Right lobe of liver (tissue), 6 donors: ENCODE results near the gene BRCC3. TPM values are rescaled to one million over a fixed set of nuclear protein-coding genes. Genes with fewer than 3 reads are reported as not detected.
A peak's percentile ranks its signal among the peaks of the same experiment; 100 is the strongest.

ENCODE experiments used
- ATAC-seq, 4 donors: fragments of 200-7000 bp; cut with Tn5 transposase; one replicate each; pipeline ENCODE4 v1.9.1; 2020; ENCODE audit warnings: mild to moderate bottlenecking in 4 of 4, moderate library complexity in 4 of 4
- DNase-seq, 3 donors: peaks; one replicate each; pipeline ENCODE4 v3.0.0-alpha.2; 2020
- H3K27ac ChIP-seq, 3 donors: fragments of 200-600 bp; one replicate each; pipeline ENCODE4 v1.8.0; 2022
- H3K27me3 ChIP-seq, 2 donors: fragments of 200-600 bp; one replicate each; pipeline ENCODE4 v1.8.0; 2022
- H3K36me3 ChIP-seq, 4 donors: fragments of 200-600 bp; sonication (generic) in 1 of 4; one replicate each; pipeline versions ENCODE4 v1.5.1 to v1.8.0; 2017 to 2022; ENCODE audit warnings: control low read depth in 1 of 4
- H3K4me1 ChIP-seq, 4 donors: fragments of 200-600 bp; sonication (generic) in 1 of 4; one replicate each; pipeline versions ENCODE4 v1.5.1 to v1.8.0; 2017 to 2022; ENCODE audit warnings: control low read depth in 1 of 4
- H3K4me3 ChIP-seq, 3 donors: fragments of 200-600 bp; one replicate each; pipeline ENCODE4 v1.8.0; 2022
- H3K9me3 ChIP-seq, 4 donors: fragments of 200-600 bp; sonication (generic) in 1 of 4; one replicate each; pipeline versions ENCODE4 v1.5.1 to v1.8.0; 2017 to 2022; ENCODE audit warnings: control low read depth in 1 of 4
- CTCF ChIP-seq, 4 donors: fragments of 200-600 bp in 3 of 4; fragments of 450-650 bp in 1 of 4; IDR thresholded peaks; one replicate each; pipeline versions ENCODE4 v1.5.1 to v1.8.0; 2016 to 2022; ENCODE audit warnings: antibody characterized with exemption in 4 of 4, mild to moderate bottlenecking in 2 of 4
- POLR2A ChIP-seq: fragments of 450-650 bp; IDR thresholded peaks from one replicate; pipeline ENCODE4 v1.6.1; 2017; ENCODE audit warnings: antibody characterized with exemption, mild to moderate bottlenecking
- WGBS: methylation state at CpG from one replicate; pipeline ENCODE4 v1.1.6; 2018; ENCODE audit warnings: low coverage, low lambda C conversion rate; ENCODE audit not compliant: insufficient coverage; ENCODE audit errors: missing lambda C conversion rate; 5-methylcytosine and 5-hydroxymethylcytosine counted together
- intact Hi-C, 2 donors: fragments of 100-400 bp; cut with DNase I; formaldehyde crosslinking; loops; one replicate each; pipeline versions ENCODE4 v1.11.2 to v1.14.1; 2022
- total RNA-seq, 6 experiments: library from RNA; depleted of rRNA in 2 of 6; stranded (reverse); fragments of >200 nt in 2 of 6; fragmentation: NEBNext Ultra II Directional in 3 of 6; extraction: Animal tissue kit (Norgen Biotek cat#: 25700) in 3 of 6; gene quantifications; one replicate each; pipeline versions ENCODE4 v1.1.0 to v1.2.4, GENCODE V29; 2016 to 2023
- donor health status: DM: no; HTN: yes; CAD: no.
- donor health status: DM: no; HTN: no; CAD: no.
- donor health status: DM: no; HTN: no; CAD: no.
- donor health status: DM: no; HTN: yes; CAD: no.
- donor health status: DM: no; HTN: yes; CAD: no.

Gene BRCC3
- total RNA-seq, 6 experiments from 2014 or later = 10.1 to 13.4 (median 10.5) TPM

- Histone ChIP-seq H3K4me1 (no peaks in the 10 kb centered on the region), H3K27ac (peak within 1 kb of the TSS; percentile 93 to 97 (median 97)), H3K9me3 (no peaks in the 10 kb centered on the region), H3K27me3 (no peaks in the 10 kb centered on the region), H3K4me3 (peak within 1 kb of the TSS; percentile 56 to 62 (median 58)), H3K36me3 (no peaks in the 10 kb centered on the region)
- intact Hi-C loops = no loop called here
- TF ChIP-seq CTCF (IDR thresholded peaks at IDR 0.05) (no peak), POLR2A (peak; percentile 82)
- ATAC-seq (peak; percentile 85 to 94 (median 88)), DNase-seq (peak; percentile 94 to 96 (median 96))
- 19% methylated on average over 11 of the region's 82 CpGs for WGBS
Observed at GRCh38 chrX:155026727-155027508, 44.4 kb upstream of the BRCC3 start, which contains the start of gene FUNDC2. TSS of gene FUNDC2 (plus strand) at chrX:155026844. CDS start at chrX:155026939, 95 bp downstream.

GRCh38 chrX:155027509-155028066 lies 43.7 kb upstream of the BRCC3 start:
- Histone ChIP-seq H3K27me3 (no peaks in the 10 kb centered on the region), H3K4me1 (no peaks in the 10 kb centered on the region), H3K36me3 (no peaks in the 10 kb centered on the region), H3K9me3 (no peaks in the 10 kb centered on the region), H3K27ac (peak overlapping the region; percentile 93 to 97 (median 97)), H3K4me3 (peak overlapping the region; percentile 56 to 62 (median 58))
- TF ChIP-seq CTCF (IDR thresholded peaks at IDR 0.05) = peak in 1 of 4 donors; percentile 6
- TF ChIP-seq POLR2A = peak; percentile 84
- DNase-seq (no peak), ATAC-seq (peak; percentile 31 to 48 (median 36))
- intact Hi-C loops = no loop called here
- 19% methylated on average over 14 of the region's 14 CpGs for WGBS

- Histone ChIP-seq H3K9me3 (no peaks in the 10 kb centered on the region), H3K36me3 (no peaks in the 10 kb centered on the region), H3K27ac (peak overlapping the region; percentile 93 to 97 (median 97)), H3K27me3 (no peaks in the 10 kb centered on the region), H3K4me3 (peak overlapping the region; percentile 56 to 62 (median 58)), H3K4me1 (no peaks in the 10 kb centered on the region)
- ATAC-seq = peak in 1 of 4 donors; percentile 2
- intact Hi-C loops = no loop called here
- 23% methylated on average over 3 of the region's 3 CpGs for WGBS
- no peak for DNase-seq
- TF ChIP-seq CTCF (IDR thresholded peaks at IDR 0.05) = no peak
- no peak for TF ChIP-seq POLR2A
Observed at GRCh38 chrX:155028129-155028528, 43.2 kb upstream of the BRCC3 start.

- Histone ChIP-seq H3K27me3 (no peaks in the 10 kb centered on the region), H3K27ac (peak overlapping the region in 1 of 3 donors; percentile 93), H3K4me1 (no peaks in the 10 kb centered on the region), H3K4me3 (no peak overlapping the region), H3K36me3 (no peaks in the 10 kb centered on the region), H3K9me3 (no peaks in the 10 kb centered on the region)
- WGBS = 39% methylated on average over 2 of the region's 2 CpGs
- ATAC-seq (no peak), DNase-seq (no peak)
- intact Hi-C loops = no loop called here
- TF ChIP-seq CTCF (IDR thresholded peaks at IDR 0.05) (no peak), POLR2A (no peak)
Observed at GRCh38 chrX:155028877-155029291, 42.4 kb upstream of the BRCC3 start.
